ENCODE measurements around the gene DFFA.
A peak's percentile ranks its signal among the peaks of the same experiment; 100 is the strongest.

DNA sequence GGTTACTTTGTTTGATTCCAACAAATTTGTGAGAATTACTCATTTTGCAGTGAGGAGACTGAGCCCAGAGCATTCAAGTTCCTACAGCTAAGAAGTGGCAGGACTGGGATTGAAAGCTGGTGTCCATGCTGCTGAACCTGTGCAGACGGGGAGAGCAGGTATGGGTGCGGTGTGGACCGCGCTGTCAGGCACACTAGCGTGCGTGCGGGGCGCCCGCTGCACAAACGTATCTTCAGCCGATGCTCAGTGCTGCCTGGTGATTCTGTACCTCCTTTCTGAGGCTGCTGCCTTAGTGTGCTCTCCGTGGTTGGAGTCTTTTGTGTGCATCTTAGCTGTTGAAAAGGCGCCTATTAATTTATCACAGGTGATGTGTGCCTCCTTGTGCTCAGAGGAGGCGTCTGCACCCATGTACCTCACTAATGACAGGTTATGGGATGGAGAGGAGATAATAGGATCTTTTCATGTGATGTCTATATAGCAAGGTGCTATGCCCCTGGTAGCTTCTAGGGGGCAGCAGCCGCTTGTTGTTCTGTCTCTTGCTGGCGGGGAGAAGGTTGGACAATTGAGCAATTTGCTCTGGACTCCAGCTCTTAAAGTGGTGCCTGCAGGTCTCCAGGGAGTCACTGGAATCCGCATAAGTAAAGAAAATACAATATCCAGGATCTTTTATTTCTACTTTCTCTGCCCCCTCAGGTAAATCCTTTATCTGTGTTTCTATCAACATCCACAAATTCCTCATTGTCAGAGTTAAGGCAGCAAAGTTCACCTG, 35.0 kb upstream of the DFFA start:
- TF ChIP-seq, protein P1, sequence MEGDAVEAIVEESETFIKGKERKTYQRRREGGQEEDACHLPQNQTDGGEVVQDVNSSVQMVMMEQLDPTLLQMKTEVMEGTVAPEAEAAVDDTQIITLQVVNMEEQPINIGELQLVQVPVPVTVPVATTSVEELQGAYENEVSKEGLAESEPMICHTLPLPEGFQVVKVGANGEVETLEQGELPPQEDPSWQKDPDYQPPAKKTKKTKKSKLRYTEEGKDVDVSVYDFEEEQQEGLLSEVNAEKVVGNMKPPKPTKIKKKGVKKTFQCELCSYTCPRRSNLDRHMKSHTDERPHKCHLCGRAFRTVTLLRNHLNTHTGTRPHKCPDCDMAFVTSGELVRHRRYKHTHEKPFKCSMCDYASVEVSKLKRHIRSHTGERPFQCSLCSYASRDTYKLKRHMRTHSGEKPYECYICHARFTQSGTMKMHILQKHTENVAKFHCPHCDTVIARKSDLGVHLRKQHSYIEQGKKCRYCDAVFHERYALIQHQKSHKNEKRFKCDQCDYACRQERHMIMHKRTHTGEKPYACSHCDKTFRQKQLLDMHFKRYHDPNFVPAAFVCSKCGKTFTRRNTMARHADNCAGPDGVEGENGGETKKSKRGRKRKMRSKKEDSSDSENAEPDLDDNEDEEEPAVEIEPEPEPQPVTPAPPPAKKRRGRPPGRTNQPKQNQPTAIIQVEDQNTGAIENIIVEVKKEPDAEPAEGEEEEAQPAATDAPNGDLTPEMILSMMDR (conservative IDR thresholded peaks at IDR 0.05 in 1 of 2, IDR thresholded peaks at IDR 0.05 in 1 of 2; ENCODE audit: low read depth in 1 of 2, low read length in 2 of 2): peak; percentile 94 to 96
- TF ChIP-seq EZH2 (IDR thresholded peaks at IDR 0.05; ENCODE audit: low read length, missing control alignments): no peak
